ENCODE measurements around the gene SEMA3A. TPM values are rescaled to one million over a fixed set of nuclear protein-coding genes. Genes with fewer than 3 reads are reported as not detected.

SEMA3A gene
- total RNA-seq, 1 experiment from 2014 or later, result 6.3 TPM

- Histone ChIP-seq H3K4me1 (replicated peaks; ENCODE audit: insufficient read depth) (no peaks in the 10 kb centered on the region), H4K20me1 (ENCODE audit: insufficient read depth) (no peaks in the 10 kb centered on the region), H3K36me3 (ENCODE audit: low read depth) (no peaks in the 10 kb centered on the region), H3K79me2 (ENCODE audit: low read depth) (no peaks in the 10 kb centered on the region), H3K9me3 (ENCODE audit: insufficient read depth, low read depth) (no peaks in the 10 kb centered on the region), H3F3A (ENCODE audit: insufficient read depth, low read depth) (no peaks in the 10 kb centered on the region), H3K9me2 (ENCODE audit: insufficient read depth) (no peaks in the 10 kb centered on the region), H3K4me2 (no peak overlapping the region), H3K27ac (no peak overlapping the region), H2AFZ (no peak overlapping the region), H3K4me3 (no peak overlapping the region), H3K27me3 (ENCODE audit: insufficient read depth, low read depth) (no peaks in the 10 kb centered on the region)
- no peak for DNase-seq
- BruUV-seq (replicated peaks), result no TSS peak
- TF ChIP-seq CTCF (conservative IDR thresholded peaks at IDR 0.05), result no peak
- no peak for TF ChIP-seq EZH2 (IDR thresholded peaks at IDR 0.05; ENCODE audit: low read depth)
- ChIA-PET CTCF (no interaction called here), POLR2A (ENCODE audit: unreplicated experiment) (no interaction called here)
- intact Hi-C loops (cut with micrococcal nuclease; ENCODE audit: unreplicated experiment), result no loop called here
Observed at GRCh38 chr7:84085147-84085546, 109.4 kb downstream of the SEMA3A start.

GRCh38 chr7:84083846-84084245, 110.7 kb downstream of the SEMA3A start:
- Histone ChIP-seq H3K79me2 (ENCODE audit: low read depth) (no peaks in the 10 kb centered on the region), H3F3A (ENCODE audit: insufficient read depth, low read depth) (no peaks in the 10 kb centered on the region), H3K27ac (no peak overlapping the region), H3K36me3 (ENCODE audit: low read depth) (no peaks in the 10 kb centered on the region), H3K27me3 (ENCODE audit: insufficient read depth, low read depth) (no peaks in the 10 kb centered on the region), H3K4me1 (replicated peaks; ENCODE audit: insufficient read depth) (no peaks in the 10 kb centered on the region), H3K9me3 (ENCODE audit: insufficient read depth, low read depth) (no peaks in the 10 kb centered on the region), H3K9me2 (ENCODE audit: insufficient read depth) (no peaks in the 10 kb centered on the region), H3K4me3 (no peak overlapping the region), H2AFZ (no peak overlapping the region), H3K4me2 (no peak overlapping the region), H4K20me1 (ENCODE audit: insufficient read depth) (no peaks in the 10 kb centered on the region)
- ChIA-PET CTCF (no interaction called here), POLR2A (ENCODE audit: unreplicated experiment) (no interaction called here)
- TF ChIP-seq CTCF (conservative IDR thresholded peaks at IDR 0.05) (no peak), EZH2 (IDR thresholded peaks at IDR 0.05; ENCODE audit: low read depth) (no peak)
- BruUV-seq (replicated peaks), result no TSS peak
- intact Hi-C loops (cut with micrococcal nuclease; ENCODE audit: unreplicated experiment), result no loop called here
- DNase-seq, result no peak

DNA sequence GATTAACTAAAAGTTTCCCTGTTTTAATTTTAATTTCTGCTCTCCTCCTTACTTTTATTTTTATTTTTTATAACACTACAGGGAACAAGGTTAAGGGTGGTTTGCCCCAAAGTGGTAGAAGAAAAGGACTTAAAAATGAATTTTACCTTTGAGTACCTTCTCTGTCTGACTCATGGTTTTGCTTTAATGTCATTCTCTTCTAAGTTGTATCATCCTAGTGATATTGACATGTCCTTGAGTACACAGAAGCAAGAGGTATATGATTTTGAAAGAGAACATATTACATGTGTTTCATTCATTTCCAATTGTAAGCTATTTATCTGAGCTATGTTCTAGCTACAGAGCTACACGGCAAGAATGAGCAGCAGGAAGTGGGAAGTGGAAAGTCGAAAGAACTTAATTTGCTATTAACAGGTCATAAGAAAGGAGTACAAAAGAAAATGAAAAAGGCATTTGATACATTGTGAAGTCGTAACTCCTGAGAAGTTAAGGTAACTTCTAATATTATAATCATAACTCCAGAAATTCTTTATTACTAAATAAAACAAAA, 112.5 kb downstream of the SEMA3A start:
- CTCF ChIA-PET, result no interaction called here

More for the DNA sequence above, 112.5 kb downstream of the SEMA3A start:
- POLR2A ChIA-PET (ENCODE audit: unreplicated experiment), result no interaction called here
- Histone ChIP-seq H3K27me3 (ENCODE audit: insufficient read depth, low read depth) (no peaks in the 10 kb centered on the region), H3K79me2 (ENCODE audit: low read depth) (no peaks in the 10 kb centered on the region), H3K4me3 (no peak overlapping the region), H3K9me3 (ENCODE audit: insufficient read depth, low read depth) (no peaks in the 10 kb centered on the region), H3K36me3 (ENCODE audit: low read depth) (no peaks in the 10 kb centered on the region), H3F3A (ENCODE audit: insufficient read depth, low read depth) (no peaks in the 10 kb centered on the region), H4K20me1 (ENCODE audit: insufficient read depth) (no peaks in the 10 kb centered on the region), H3K9me2 (ENCODE audit: insufficient read depth) (no peaks in the 10 kb centered on the region), H2AFZ (no peak overlapping the region), H3K27ac (no peak overlapping the region), H3K4me2 (no peak overlapping the region), H3K4me1 (replicated peaks; ENCODE audit: insufficient read depth) (no peaks in the 10 kb centered on the region)
- no peak for DNase-seq
- TF ChIP-seq CTCF (conservative IDR thresholded peaks at IDR 0.05) (no peak), EZH2 (IDR thresholded peaks at IDR 0.05; ENCODE audit: low read depth) (no peak)
- no TSS peak for BruUV-seq (replicated peaks)
- intact Hi-C loops (cut with micrococcal nuclease; ENCODE audit: unreplicated experiment), result no loop called here

All from PC-9 (cell line).